Measurements from ENCODE around the gene SLC17A9.

Gene SLC17A9, protein sequence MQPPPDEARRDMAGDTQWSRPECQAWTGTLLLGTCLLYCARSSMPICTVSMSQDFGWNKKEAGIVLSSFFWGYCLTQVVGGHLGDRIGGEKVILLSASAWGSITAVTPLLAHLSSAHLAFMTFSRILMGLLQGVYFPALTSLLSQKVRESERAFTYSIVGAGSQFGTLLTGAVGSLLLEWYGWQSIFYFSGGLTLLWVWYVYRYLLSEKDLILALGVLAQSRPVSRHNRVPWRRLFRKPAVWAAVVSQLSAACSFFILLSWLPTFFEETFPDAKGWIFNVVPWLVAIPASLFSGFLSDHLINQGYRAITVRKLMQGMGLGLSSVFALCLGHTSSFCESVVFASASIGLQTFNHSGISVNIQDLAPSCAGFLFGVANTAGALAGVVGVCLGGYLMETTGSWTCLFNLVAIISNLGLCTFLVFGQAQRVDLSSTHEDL

GRCh38 chr20:62952373-62952967 is at the start of gene SLC17A9:
Gene SLC17A9, plus strand, starts transcription at chr20:62952709. Its CDS starts 122 bp downstream, at chr20:62952831.
- no peak for DNase-seq

GRCh38 chr20:62902926-62903615 is 49.4 kb upstream of the SLC17A9 start:
- DNase-seq = no peak

DNA sequence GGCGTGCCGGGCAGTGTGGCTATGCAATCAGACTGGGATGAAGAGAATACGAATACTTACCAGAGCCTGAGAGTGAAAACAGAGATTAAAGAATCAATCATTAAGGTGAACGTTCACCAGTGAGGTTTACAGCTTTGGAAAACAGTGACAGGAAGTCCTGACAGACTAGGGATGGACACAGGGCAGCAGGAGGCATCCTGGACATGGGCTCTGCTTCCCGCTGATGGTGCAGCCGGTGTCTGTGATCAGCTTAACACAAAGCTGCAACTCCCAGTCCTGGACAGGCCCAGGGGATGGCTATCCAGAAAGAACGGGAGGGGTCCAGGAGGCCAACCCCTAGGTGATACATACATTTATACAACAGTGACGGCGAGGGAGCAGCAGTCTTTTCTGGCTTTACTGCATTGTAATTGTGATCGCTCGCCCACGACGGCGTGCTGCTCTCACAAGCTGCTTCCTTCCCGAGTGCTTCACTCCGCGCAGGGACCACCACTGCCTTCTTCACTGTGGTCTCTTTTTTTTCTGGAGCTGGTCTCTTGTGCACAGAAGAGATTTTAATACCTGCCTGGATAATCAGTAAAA is 46.9 kb upstream of the SLC17A9 start:
- DNase-seq = no peak

- DNase-seq = no peak
Observed at GRCh38 chr20:62906209-62906608, 46.3 kb upstream of the SLC17A9 start.

DNA sequence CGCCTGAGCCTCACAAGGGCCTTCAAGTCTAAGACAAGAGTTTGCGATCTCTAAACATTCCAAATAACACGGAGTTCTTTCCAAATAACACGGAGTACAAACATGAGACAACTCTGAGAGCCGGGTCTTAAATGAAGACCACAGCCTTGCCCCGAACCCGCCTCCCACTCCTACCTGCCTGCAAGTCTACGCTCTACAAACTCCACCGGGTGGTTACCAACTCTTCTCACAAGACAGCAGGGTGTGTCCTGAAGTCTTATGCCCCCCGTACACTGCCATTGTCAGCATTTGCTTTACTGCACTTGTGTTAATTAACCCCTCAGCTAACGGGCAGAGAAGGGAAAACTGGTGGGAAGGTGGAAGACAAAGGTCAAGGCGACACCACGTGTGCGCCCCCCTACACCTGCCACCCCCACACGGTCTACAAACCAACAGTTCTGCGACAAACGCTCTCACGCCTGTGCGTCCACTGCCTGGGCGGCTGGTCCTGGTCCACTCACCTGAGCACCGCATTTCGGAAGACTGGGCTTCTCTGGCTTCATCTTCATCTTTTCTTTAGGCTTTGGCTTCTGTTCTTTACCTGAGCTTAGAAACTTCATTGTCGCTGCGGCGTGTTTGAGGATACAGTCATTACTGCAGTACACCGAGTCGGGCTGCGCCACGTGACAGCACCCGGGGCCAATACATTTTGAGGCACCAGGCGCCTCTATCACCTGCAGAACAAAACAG is 45.7 kb upstream of the SLC17A9 start:
- no peak for DNase-seq

DNA sequence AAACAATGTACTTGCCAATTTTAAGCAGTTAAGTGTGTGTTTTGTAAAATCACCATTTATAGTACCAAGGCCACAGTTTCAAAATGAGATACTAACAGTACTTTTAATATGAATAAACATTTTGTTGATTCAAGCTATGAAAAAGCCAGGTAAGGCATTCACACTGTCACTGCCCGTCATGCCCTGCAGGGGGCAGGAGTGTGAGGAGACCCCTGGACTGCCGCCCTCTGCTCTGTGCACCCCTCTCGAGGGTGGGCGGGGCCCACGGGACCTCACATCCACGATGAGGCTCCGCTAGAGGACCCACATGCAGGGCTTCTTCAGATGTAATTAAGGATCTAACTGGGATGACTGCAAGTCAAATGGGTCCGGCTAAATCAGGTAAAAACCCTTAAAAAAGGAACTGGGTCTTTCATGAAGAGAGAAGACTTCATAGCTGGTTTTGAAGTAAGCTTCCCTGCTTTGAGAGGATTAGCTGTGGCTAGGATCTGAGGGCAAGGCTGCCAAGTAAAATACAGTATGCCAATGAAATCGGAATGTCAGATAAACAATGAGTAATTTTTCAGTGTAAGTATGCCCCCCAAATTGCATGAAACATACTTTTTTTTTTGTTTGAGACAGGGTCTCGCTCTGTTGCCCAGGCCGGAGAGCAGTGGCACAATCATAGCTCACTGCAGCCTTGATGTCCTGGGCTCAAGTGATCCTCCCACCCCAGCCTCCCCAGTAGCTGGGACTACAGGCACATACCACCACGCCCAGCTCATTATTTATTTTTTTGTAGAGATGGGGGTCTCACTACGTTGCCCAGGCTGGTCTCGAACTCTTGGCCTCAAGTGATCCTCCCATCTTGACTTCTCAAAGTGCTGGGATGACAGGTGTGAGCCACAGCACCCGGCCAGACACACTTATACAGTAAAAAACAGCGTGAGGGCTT is 44.9 kb upstream of the SLC17A9 start:
- no peak for DNase-seq

- no peak for DNase-seq
Observed at GRCh38 chr20:62908971-62909791, 43.3 kb upstream of the SLC17A9 start.

DNA sequence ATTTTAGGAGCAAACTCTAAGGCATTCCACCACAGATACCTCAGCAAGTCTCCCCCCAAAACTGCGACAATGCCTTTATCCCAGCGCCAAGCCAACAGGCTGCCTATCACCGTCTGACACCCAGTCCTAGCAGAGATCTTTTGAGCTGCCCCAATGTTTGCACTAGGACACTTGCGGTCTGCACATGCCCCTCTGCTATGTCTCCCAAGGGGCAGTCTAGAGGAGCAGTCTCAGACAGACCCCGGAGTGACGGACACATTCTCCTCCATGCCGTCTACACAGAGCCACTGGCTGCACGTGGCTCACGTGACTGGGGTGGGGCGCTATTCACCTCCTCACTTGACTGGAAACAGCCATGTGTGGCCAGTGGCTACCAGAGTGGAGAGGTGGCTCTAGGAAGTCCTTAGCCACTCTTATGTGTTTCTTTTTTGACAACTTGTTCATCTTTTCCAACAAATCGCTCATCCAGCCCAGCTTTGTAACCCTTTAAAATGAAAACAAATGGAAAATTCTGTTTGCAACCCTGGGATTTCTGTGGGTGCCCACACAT is 42.2 kb upstream of the SLC17A9 start:
- no peak for DNase-seq

GRCh38 chr20:62910777-62911497 is 41.6 kb upstream of the SLC17A9 start:
- no peak for DNase-seq

- no peak for DNase-seq
Observed at GRCh38 chr20:62911701-62912280, 40.7 kb upstream of the SLC17A9 start.

DNA sequence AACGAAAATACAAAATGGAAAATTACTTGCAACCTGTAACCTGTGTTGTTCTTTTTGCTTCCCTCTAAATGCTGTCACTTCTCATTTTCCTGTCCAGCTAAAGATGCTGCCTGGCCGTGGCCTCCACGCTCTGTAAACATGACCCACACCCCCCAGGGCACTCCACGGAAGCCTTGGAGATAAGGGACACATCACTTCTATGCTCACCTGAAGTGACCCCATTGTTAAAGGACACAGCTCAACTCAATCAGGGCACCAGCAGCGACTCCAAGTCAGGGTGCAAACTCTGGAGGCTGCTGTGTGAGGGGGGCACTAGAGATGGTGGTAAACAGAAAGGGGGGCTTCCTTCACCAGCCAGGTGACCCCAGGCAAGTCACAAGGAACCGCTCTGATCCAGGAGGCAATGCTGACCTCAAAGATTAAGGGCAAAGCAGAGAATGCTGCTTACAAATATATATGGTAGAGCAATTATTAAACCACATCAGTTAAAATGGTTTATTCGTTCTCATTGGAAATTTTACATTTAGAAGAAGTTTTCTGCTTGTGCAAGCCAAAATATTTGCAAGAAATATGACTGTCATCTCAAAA is 39.4 kb upstream of the SLC17A9 start:
- no peak for DNase-seq

GRCh38 chr20:62914436-62914835 is 38.1 kb upstream of the SLC17A9 start:
- no peak for DNase-seq

DNA sequence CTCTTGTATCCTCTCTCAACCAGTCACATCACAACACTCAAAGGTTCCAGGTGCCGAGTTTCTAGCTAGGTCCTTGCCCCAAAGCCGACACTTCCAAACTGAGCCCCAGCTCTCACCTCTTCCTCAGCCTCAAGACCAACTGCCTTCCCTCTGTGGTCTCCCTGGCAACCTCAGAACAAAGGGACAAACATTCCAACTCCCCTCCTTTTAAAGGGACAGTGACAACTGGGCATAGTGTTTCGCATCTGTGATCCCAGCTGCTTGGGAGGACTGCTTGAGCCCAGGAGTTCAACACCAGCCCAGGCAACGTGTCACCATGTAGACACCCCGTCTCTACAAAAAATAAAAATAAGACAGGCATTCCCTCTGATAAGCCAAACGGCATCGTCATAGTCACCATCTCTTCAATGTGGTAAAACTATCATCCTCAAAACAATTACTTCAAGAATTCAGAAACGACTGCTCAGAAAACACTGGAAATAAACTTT is 37.5 kb upstream of the SLC17A9 start:
- DNase-seq = no peak

DNA sequence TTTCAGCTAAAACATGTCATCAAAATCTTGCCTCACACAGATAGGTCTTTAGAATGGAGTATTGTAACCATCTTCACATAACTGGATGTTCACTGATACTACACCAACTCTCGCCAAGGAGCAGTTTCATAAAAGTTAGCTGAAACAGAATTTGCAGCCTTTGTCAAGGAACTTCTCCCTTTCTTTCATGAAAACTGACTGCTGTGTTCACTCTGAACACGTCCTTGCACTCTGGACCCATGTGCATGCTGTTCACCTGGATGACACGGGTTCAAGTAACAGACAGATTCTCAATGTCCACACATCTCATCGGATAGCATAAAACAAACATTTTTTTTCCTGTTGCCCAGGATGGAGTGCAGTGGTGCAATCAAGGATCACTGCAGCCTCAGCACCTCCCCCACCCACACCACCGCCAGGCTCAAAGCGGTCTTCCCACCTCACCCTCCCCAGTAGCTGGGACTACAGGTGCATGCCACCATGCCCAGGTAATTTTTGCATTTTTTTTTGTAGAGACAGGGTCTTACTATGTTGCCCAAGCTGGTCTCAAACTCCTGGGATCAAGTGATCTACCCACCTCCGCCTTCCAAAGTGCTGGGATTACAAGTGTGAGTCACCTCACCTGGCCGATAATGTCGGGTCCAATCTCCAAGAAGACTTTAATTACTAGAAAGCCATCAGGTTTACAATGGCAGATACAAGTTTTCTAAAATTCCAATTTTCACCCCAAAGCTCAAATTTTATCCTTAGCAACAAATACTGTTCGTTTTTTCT is 35.6 kb upstream of the SLC17A9 start:
- DNase-seq = no peak

DNA sequence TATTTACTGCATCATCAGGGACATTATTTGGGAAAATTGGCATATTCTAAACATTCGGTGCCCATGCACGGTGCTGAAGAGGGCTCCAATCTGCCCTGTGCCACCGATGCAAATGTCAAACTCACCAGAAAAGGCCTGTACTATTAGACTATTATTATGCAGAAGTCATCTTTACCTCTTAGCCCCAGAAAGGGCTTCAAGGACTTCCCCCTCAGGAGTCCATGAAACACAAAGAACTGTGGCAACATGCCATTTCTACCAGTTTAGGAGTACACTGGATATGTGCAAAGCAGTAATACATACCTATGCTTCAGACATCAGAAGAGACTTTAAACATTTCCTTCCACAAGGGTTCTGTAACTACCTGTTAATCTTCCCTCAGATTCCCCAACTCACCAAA is 34.8 kb upstream of the SLC17A9 start:
- DNase-seq = no peak

GRCh38 chr20:62918147-62918546 is 34.4 kb upstream of the SLC17A9 start:
- no peak for DNase-seq

GRCh38 chr20:62918831-62919230 is 33.7 kb upstream of the SLC17A9 start:
- no peak for DNase-seq

Data from NCI-H1092 treated with DMSO at 0.1 percent for 48 hours (cell line).